Neural progenitor cell (in vitro differentiated cells): ENCODE results near the gene SUMO2. TPM values are rescaled to one million over a fixed set of nuclear protein-coding genes. Genes with fewer than 3 reads are reported as not detected.
"Not testable (repeated sequence)": the region's sequence is repeated elsewhere in the genome, so short reads cannot be mapped to it uniquely, and the experiment has no call there.

Experiments used
- DNase-seq: peaks from one replicate; pipeline ENCODE4 v3.0.0-alpha.2; 2016; ENCODE audit warnings: low spot score
- H2AFZ ChIP-seq: fragments of 200-600 bp; sonication (generic); replicated peaks from 2 replicates; pipeline ENCODE4 v1.6.1; 2016; ENCODE audit warnings: antibody characterized with exemption
- H3F3A ChIP-seq: fragments of 200-600 bp; sonication (generic); 2 replicates; pipeline ENCODE4 v1.6.1; 2016; ENCODE audit warnings: antibody characterized with exemption, low read depth
- H3K27ac ChIP-seq: fragments of 200-600 bp; sonication (generic); 2 replicates; pipeline ENCODE4 v1.5.1; 2016; ENCODE audit warnings: mild to moderate bottlenecking
- H3K27me3 ChIP-seq: fragments of 200-600 bp; sonication (generic); 2 replicates; pipeline ENCODE4 v1.6.1; 2016; ENCODE audit warnings: mild to moderate bottlenecking, moderate library complexity
- H3K36me3 ChIP-seq: fragments of 200-600 bp; sonication (generic); 2 replicates; pipeline ENCODE4 v1.5.1; 2016
- H3K4me1 ChIP-seq: fragments of 200-600 bp; sonication (generic); 2 replicates; pipeline ENCODE4 v1.6.1; 2016; ENCODE audit warnings: mixed run types
- H3K4me2 ChIP-seq: fragments of 200-600 bp; sonication (generic); 2 replicates; pipeline ENCODE4 v1.6.1; 2016
- H3K4me3 ChIP-seq: fragments of 200-600 bp; sonication (generic); 2 replicates; pipeline ENCODE4 v1.5.1; 2016
- H3K79me2 ChIP-seq: fragments of 200-600 bp; sonication (generic); 2 replicates; pipeline ENCODE4 v1.6.1; 2016; ENCODE audit warnings: low read depth
- H3K9ac ChIP-seq: fragments of 200-600 bp; sonication (generic); 2 replicates; pipeline ENCODE4 v1.6.1; 2016
- H3K9me3 ChIP-seq: fragments of 200-600 bp; sonication (generic); 2 replicates; pipeline ENCODE4 v1.5.1; 2016; ENCODE audit warnings: low read depth
- H4K20me1 ChIP-seq: fragments of 200-600 bp; sonication (generic); 2 replicates; pipeline ENCODE4 v1.6.1; 2016; ENCODE audit warnings: low read depth
- H3K27ac Mint-ChIP-seq: 3 replicates; pipeline ENCODE4 v1.8.0; 2021; ENCODE audit warnings: mixed read lengths
- H3K27me3 Mint-ChIP-seq: 2 replicates; pipeline ENCODE4 v1.8.0; 2022; ENCODE audit warnings: low read depth, mild to moderate bottlenecking, inconsistent platforms, moderate library complexity, mixed read lengths; ENCODE audit not compliant: insufficient read depth
- H3K36me3 Mint-ChIP-seq: 3 replicates; pipeline ENCODE4 v1.8.0; 2021; ENCODE audit warnings: mixed read lengths
- H3K4me1 Mint-ChIP-seq: 3 replicates; pipeline ENCODE4 v1.8.0; 2021; ENCODE audit warnings: mixed read lengths
- H3K4me3 Mint-ChIP-seq: 3 replicates; pipeline ENCODE4 v1.8.0; 2021; ENCODE audit warnings: mild to moderate bottlenecking, moderate library complexity, mixed read lengths
- H3K9me3 Mint-ChIP-seq: 3 replicates; pipeline ENCODE4 v1.8.0; 2020; ENCODE audit warnings: mixed read lengths
- CTCF ChIP-seq: fragments of 200-600 bp; sonication (generic); IDR thresholded peaks from 2 replicates; pipeline ENCODE4 v1.5.1; 2017; ENCODE audit warnings: antibody characterized with exemption, mild to moderate bottlenecking
- EZH2 ChIP-seq: fragments of 200-600 bp; sonication (generic); IDR thresholded peaks from 2 replicates; pipeline ENCODE4 v1.6.1; 2017; ENCODE audit warnings: antibody characterized with exemption, mild to moderate bottlenecking, moderate library complexity
- EZH2phosphoT487 ChIP-seq: fragments of 200-600 bp; sonication (generic); IDR thresholded peaks from 2 replicates; pipeline ENCODE4 v1.6.1; 2017; ENCODE audit warnings: antibody characterized with exemption
- total RNA-seq: library from RNA; depleted of rRNA; stranded (reverse); fragments of >200 nt; gene quantifications from 2 replicates; pipeline ENCODE4 v1.2.3, GENCODE V29; 2015; ENCODE audit warnings: low replicate concordance

The SUMO2 gene
- total RNA-seq, 1 donor from 2014 or later = 372 TPM

GRCh38 chr17:75174996-75175395 is 7.8 kb downstream of the SUMO2 start:
- TF ChIP-seq CTCF (no peak), EZH2phosphoT487 (no peak), EZH2 (no peak)
- Mint-ChIP-seq H3K27me3 (no peaks in the 10 kb centered on the region), H3K36me3 (peaks cover 25% of the 10 kb centered on the region), H3K4me1 (peaks cover 3% of the 10 kb centered on the region), H3K27ac (no peak overlapping the region), H3K4me3 (no peak overlapping the region), H3K9me3 (no peaks in the 10 kb centered on the region)
- Histone ChIP-seq H3K27me3 (no peaks in the 10 kb centered on the region), H3K36me3 (peaks cover 24% of the 10 kb centered on the region), H3K4me3 (no peak overlapping the region), H3K9ac (no peak overlapping the region), H2AFZ (no peak overlapping the region), H3K4me2 (no peak overlapping the region), H4K20me1 (peaks cover 99% of the 10 kb centered on the region), H3K4me1 (no peaks in the 10 kb centered on the region), H3K9me3 (no peaks in the 10 kb centered on the region), H3K79me2 (peaks cover 100% of the 10 kb centered on the region), H3K27ac (peak overlapping the region; percentile 58), H3F3A (peaks cover 69% of the 10 kb centered on the region)
- no peak for DNase-seq

- Mint-ChIP-seq H3K27ac (no peak overlapping the region), H3K27me3 (no peaks in the 10 kb centered on the region), H3K36me3 (peaks cover 21% of the 10 kb centered on the region), H3K9me3 (no peaks in the 10 kb centered on the region), H3K4me3 (no peak overlapping the region), H3K4me1 (no peaks in the 10 kb centered on the region)
- no peaks in the 10 kb centered on the region for H3K4me1 ChIP-seq
- no peak overlapping the region for H2AFZ ChIP-seq
- no peak overlapping the region for H3K9ac ChIP-seq
- DNase-seq = no peak
- peaks cover 99% of the 10 kb centered on the region for H4K20me1 ChIP-seq
- peaks cover 74% of the 10 kb centered on the region for H3F3A ChIP-seq
- no peak overlapping the region for H3K4me2 ChIP-seq
- no peaks in the 10 kb centered on the region for H3K27me3 ChIP-seq
- TF ChIP-seq EZH2phosphoT487 (no peak), EZH2 (no peak), CTCF (no peak)
- H3K9me3 ChIP-seq = no peaks in the 10 kb centered on the region
- H3K79me2 ChIP-seq = peaks cover 99% of the 10 kb centered on the region
- H3K4me3 ChIP-seq = no peak overlapping the region
- H3K27ac ChIP-seq = no peak overlapping the region
- peaks cover 15% of the 10 kb centered on the region for H3K36me3 ChIP-seq
These were observed 9.2 kb downstream of the SUMO2 start for GRCh38 chr17:75173526-75173925.

- H4K20me1 ChIP-seq = peaks cover 68% of the 10 kb centered on the region
- Mint-ChIP-seq H3K4me1 (no peaks in the 10 kb centered on the region), H3K27ac (no peak overlapping the region), H3K9me3 (no peaks in the 10 kb centered on the region), H3K4me3 (no peak overlapping the region), H3K27me3 (no peaks in the 10 kb centered on the region), H3K36me3 (peaks cover 30% of the 10 kb centered on the region)
- TF ChIP-seq EZH2 = no peak
- TF ChIP-seq CTCF = no peak
- no peak for TF ChIP-seq EZH2phosphoT487
- no peaks in the 10 kb centered on the region for H3K4me1 ChIP-seq
- no peaks in the 10 kb centered on the region for H3K9me3 ChIP-seq
- H3K27ac ChIP-seq = no peak overlapping the region
- peaks cover 65% of the 10 kb centered on the region for H3K79me2 ChIP-seq
- DNase-seq = no peak
- H3F3A ChIP-seq = peaks cover 70% of the 10 kb centered on the region
- H3K9ac ChIP-seq = no peak overlapping the region
- H3K36me3 ChIP-seq = peaks cover 9% of the 10 kb centered on the region
- H3K4me2 ChIP-seq = no peak overlapping the region
- H2AFZ ChIP-seq = no peak overlapping the region
- no peak overlapping the region for H3K4me3 ChIP-seq
- H3K27me3 ChIP-seq = no peaks in the 10 kb centered on the region
These were observed 13.8 kb downstream of the SUMO2 start for GRCh38 chr17:75168998-75169397.

- H2AFZ ChIP-seq, H3K4me3 ChIP-seq, H3K4me1 ChIP-seq, H3K9me3 Mint-ChIP-seq, H3K9ac ChIP-seq, H3K36me3 ChIP-seq, H3K27ac ChIP-seq, H3K27me3 Mint-ChIP-seq, H3K4me3 Mint-ChIP-seq, H3K4me1 Mint-ChIP-seq, H3K27ac Mint-ChIP-seq, H3K4me2 ChIP-seq, H3K9me3 ChIP-seq, DNase-seq, H3K27me3 ChIP-seq: not testable (repeated sequence)
- Histone ChIP-seq H3K79me2 (peaks cover 21% of the 10 kb centered on the region), H4K20me1 (peaks cover 28% of the 10 kb centered on the region), H3F3A (peaks cover 56% of the 10 kb centered on the region)
- peaks cover 20% of the 10 kb centered on the region for H3K36me3 Mint-ChIP-seq
These were observed 18.2 kb downstream of the SUMO2 start for GRCh38 chr17:75164606-75165005.
